ENCODE results near the gene ETNPPL.

DNA sequence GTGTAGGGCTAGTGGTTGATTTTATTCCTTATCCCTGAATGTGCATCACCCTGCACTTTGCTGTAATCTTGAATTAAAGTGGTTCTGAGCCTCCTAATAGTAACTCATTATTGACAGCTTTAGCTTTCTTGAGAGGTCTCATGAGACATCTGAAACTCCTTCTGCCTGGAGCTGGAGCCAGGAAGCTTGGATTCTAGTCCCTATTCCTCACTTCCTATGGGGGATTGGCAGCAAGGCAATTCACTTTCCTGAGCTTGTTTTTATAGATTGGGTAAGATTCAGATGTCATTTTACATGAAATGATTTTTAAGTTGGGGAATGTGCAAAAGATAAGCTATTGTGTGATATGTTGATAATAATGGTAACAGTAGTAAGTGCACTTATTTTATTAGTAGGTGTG is 17.1 kb upstream of the ETNPPL start:
- no peak for TF ChIP-seq PRDM4 (CRISPR knock-in tag; IDR thresholded peaks at IDR 0.05; ENCODE audit: borderline replicate concordance)
- TF ChIP-seq CTCF (CRISPR knock-in tag; IDR thresholded peaks at IDR 0.05) = no peak
- TF ChIP-seq NFKB2 (CRISPR knock-in tag; IDR thresholded peaks at IDR 0.05; ENCODE audit: borderline replicate concordance) = no peak
- no peak for TF ChIP-seq ZNF354B (CRISPR knock-in tag; IDR thresholded peaks at IDR 0.05)
- no peak for TF ChIP-seq FOXP1 (IDR thresholded peaks at IDR 0.05)
- no peak for TF ChIP-seq FOXP1 (CRISPR knock-in tag; IDR thresholded peaks at IDR 0.05)
- TF ChIP-seq, protein P1, sequence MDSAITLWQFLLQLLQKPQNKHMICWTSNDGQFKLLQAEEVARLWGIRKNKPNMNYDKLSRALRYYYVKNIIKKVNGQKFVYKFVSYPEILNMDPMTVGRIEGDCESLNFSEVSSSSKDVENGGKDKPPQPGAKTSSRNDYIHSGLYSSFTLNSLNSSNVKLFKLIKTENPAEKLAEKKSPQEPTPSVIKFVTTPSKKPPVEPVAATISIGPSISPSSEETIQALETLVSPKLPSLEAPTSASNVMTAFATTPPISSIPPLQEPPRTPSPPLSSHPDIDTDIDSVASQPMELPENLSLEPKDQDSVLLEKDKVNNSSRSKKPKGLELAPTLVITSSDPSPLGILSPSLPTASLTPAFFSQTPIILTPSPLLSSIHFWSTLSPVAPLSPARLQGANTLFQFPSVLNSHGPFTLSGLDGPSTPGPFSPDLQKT (CRISPR knock-in tag; IDR thresholded peaks at IDR 0.05; ENCODE audit: borderline replicate concordance) = no peak
- no peak for TF ChIP-seq RBM39 (IDR thresholded peaks at IDR 0.05; ENCODE audit: low read depth, low read length, poor library complexity, severe bottlenecking)
- no peak for TF ChIP-seq RBFOX2 (IDR thresholded peaks at IDR 0.05; ENCODE audit: low read depth, low read length)
- no peak for TF ChIP-seq PATZ1 (CRISPR knock-in tag; IDR thresholded peaks at IDR 0.05)
- TF ChIP-seq ZNF780A (CRISPR knock-in tag; IDR thresholded peaks at IDR 0.05) = no peak
- TF ChIP-seq ZNF138 (CRISPR knock-in tag; IDR thresholded peaks at IDR 0.05; ENCODE audit: low read depth) = no peak
- TF ChIP-seq POLR2AphosphoS5 (IDR thresholded peaks at IDR 0.05; ENCODE audit: low read depth, low read length) = no peak
- TF ChIP-seq TAF1 (CRISPR knock-in tag; IDR thresholded peaks at IDR 0.05) = no peak
- TF ChIP-seq NKX3-1 (CRISPR knock-in tag; IDR thresholded peaks at IDR 0.05) = no peak

All from HepG2 (cell line).